K562 (cell line): ENCODE results near the gene MAP4K1. TPM values are rescaled to one million over a fixed set of nuclear protein-coding genes. Genes with fewer than 3 reads are reported as not detected.

Experiments used
- ATF3 ChIP-seq, 2 experiments: fragments of 450-650 bp in 1 of 2; sonication (generic) in 1 of 2; formaldehyde crosslinking in 1 of 2; IDR thresholded peaks in 1 of 2; conservative IDR thresholded peaks in 1 of 2; 2 replicates each; pipeline versions ENCODE4 v1.6.1 to v1.8.1; 2016 to 2023; ENCODE audit warnings: mild to moderate bottlenecking in 2 of 2, moderate library complexity in 2 of 2, inconsistent platforms in 1 of 2, missing genetic modification reagents in 1 of 2
- CAMTA2 ChIP-seq: fragments of 250-450 bp; sonication (Bioruptor Pico); conservative IDR thresholded peaks from 2 replicates; pipeline ENCODE4 v1.5.1; 2022
- EWSR1 ChIP-seq: fragments of 450-650 bp; IDR thresholded peaks from 2 replicates; pipeline ENCODE4 v1.6.1; 2018; ENCODE audit warnings: borderline replicate concordance, mild to moderate bottlenecking, low read depth, moderate library complexity; ENCODE audit not compliant: partially characterized antibody
- FIP1L1 ChIP-seq: fragments of 200-400 bp; formaldehyde crosslinking; IDR thresholded peaks from 2 replicates; pipeline ENCODE4 v1.6.1; 2018; ENCODE audit warnings: mild to moderate bottlenecking, low read depth, low read length; ENCODE audit not compliant: poor library complexity, severe bottlenecking
- GMEB1 ChIP-seq: fragments of 250-450 bp; sonication (Bioruptor Pico); IDR thresholded peaks from 2 replicates; pipeline ENCODE4 v1.4.0; 2020; ENCODE audit warnings: mild to moderate bottlenecking
- HCFC1 ChIP-seq: IDR thresholded peaks from 2 replicates; pipeline ENCODE4 v1.6.1; 2012; ENCODE audit warnings: low read depth, low read length, improper control_type of control experiment
- HMGXB4 ChIP-seq: sonication (generic); formaldehyde crosslinking; IDR thresholded peaks from 2 replicates; pipeline ENCODE4 v1.8.1; 2023; ENCODE audit warnings: mild to moderate bottlenecking, missing genetic modification reagents
- ILK ChIP-seq: fragments of 450-650 bp; IDR thresholded peaks from 2 replicates; pipeline ENCODE4 v1.6.1; 2016; ENCODE audit warnings: missing genetic modification characterization, low read depth, mild to moderate bottlenecking, missing compliant biosample characterization, moderate library complexity, borderline replicate concordance
- JUND ChIP-seq, 2 experiments: IDR thresholded peaks; 2 replicates in 1 of 2; 3 replicates in 1 of 2; pipeline ENCODE4 v1.6.1; 2011; ENCODE audit warnings: borderline replicate concordance in 2 of 2, low read depth in 2 of 2, low read length in 2 of 2, improper control_type of control experiment in 1 of 2, missing biosample characterization in 1 of 2, missing genetic modification characterization in 1 of 2, missing genetic modification reagents in 1 of 2
- KLF13 ChIP-seq: fragments of 450-650 bp; IDR thresholded peaks from 2 replicates; pipeline ENCODE4 v1.6.1; 2016; ENCODE audit warnings: missing genetic modification characterization, low read depth, mild to moderate bottlenecking, missing compliant biosample characterization, moderate library complexity, borderline replicate concordance
- MAFK ChIP-seq: IDR thresholded peaks from 2 replicates; pipeline ENCODE4 v1.6.1; 2011; ENCODE audit warnings: low read length, improper control_type of control experiment
- NCOA4 ChIP-seq: fragments of 450-650 bp; IDR thresholded peaks from 2 replicates; pipeline ENCODE4 v1.6.1; 2018; ENCODE audit warnings: mild to moderate bottlenecking; ENCODE audit not compliant: partially characterized antibody
- PHF20 ChIP-seq: fragments of 450-650 bp; IDR thresholded peaks from 2 replicates; pipeline ENCODE4 v1.6.1; 2018; ENCODE audit not compliant: partially characterized antibody
- PTRF ChIP-seq: fragments of 450-650 bp; IDR thresholded peaks from 2 replicates; pipeline ENCODE4 v1.6.1; 2016; ENCODE audit warnings: mild to moderate bottlenecking, missing genetic modification characterization, missing compliant biosample characterization
- PTTG1 ChIP-seq: fragments of 450-650 bp; IDR thresholded peaks from 2 replicates; pipeline ENCODE4 v1.6.1; 2016; ENCODE audit warnings: low read depth, mild to moderate bottlenecking, missing genetic modification characterization, missing compliant biosample characterization
- RBM14 ChIP-seq: fragments of 200-400 bp; formaldehyde crosslinking; IDR thresholded peaks from 2 replicates; pipeline ENCODE4 v1.6.1; 2018; ENCODE audit warnings: low read depth, mild to moderate bottlenecking, low read length, moderate library complexity, borderline replicate concordance; ENCODE audit not compliant: insufficient read depth
- ZKSCAN3 ChIP-seq: fragments of 250-450 bp; sonication (Bioruptor Pico); IDR thresholded peaks from 2 replicates; pipeline ENCODE4 v1.4.0; 2020
- ZNF146 ChIP-seq: IDR thresholded peaks from one replicate; pipeline ENCODE4 v1.6.1; 2018; ENCODE audit warnings: missing compliant biosample characterization; ENCODE audit not compliant: unreplicated experiment
- ZNF354B ChIP-seq: fragments of 250-450 bp; sonication (Bioruptor Pico); IDR thresholded peaks from 2 replicates; pipeline ENCODE4 v1.4.0; 2020
- ZNF780A ChIP-seq: fragments of 250-450 bp; sonication (Bioruptor Pico); IDR thresholded peaks from 2 replicates; pipeline ENCODE4 v1.5.0; 2021; ENCODE audit warnings: mild to moderate bottlenecking
- polyA plus RNA-seq, 8 experiments: library from polyadenylated mRNA; depleted of rRNA in 4 of 8; stranded (reverse) in 5 of 8; unstranded in 3 of 8; fragments of >200 nt; fragmentation: Nextera tagmentation in 2 of 8; fragmentation: Illumina TruSeq in 1 of 8; extraction: Ambion mirVana in 2 of 8; extraction: Trizol in 1 of 8; gene quantifications; 2 replicates each; pipeline versions ENCODE4 v1.2.1 to v1.2.3, GENCODE V29; 2011 to 2014; ENCODE audit warnings: inconsistent platforms in 1 of 8, missing spikeins in 1 of 8
- total RNA-seq, 7 experiments: library from RNA; depleted of rRNA in 6 of 7; stranded (reverse); fragments of >200 nt in 6 of 7; fragmentation: Illumina TruSeq in 2 of 7; extraction: Trizol in 2 of 7; gene quantifications; 2 replicates each; pipeline versions ENCODE4 v1.2.1 to v1.2.3, GENCODE V29; 2011 to 2021; ENCODE audit warnings: low replicate concordance in 1 of 7

MAP4K1 gene
- total and polyA plus RNA-seq, 9 of the 15 experiments (the other 6 are each of a cell fraction or from before 2014, with no cell fraction given), result 0.14 to 3.2 (median 0.73) TPM; not detected in 1

GRCh38 chr19:38634757-38635482 is 17.2 kb upstream of the MAP4K1 start (continued):
- TF ChIP-seq HCFC1 (no peak), EWSR1 (no peak), GMEB1 (CRISPR knock-in tag) (no peak), ZNF146 (CRISPR knock-in tag) (no peak), CAMTA2 (CRISPR knock-in tag) (no peak), RBM14 (no peak), KLF13 (no peak), ZNF354B (no peak), PTRF (no peak), ILK (tag) (no peak), MAFK (0 out of 2 replicates have a peak, but pooled peaks have one; percentile 9), FIP1L1 (no peak), ATF3 (IDR thresholded peaks at IDR 0.05) (no peak), ATF3 (CRISPR knock-in tag; conservative IDR thresholded peaks at IDR 0.05) (no peak), PHF20 (no peak), ZNF780A (CRISPR knock-in tag) (no peak), JUND (IDR thresholded peaks at IDR 0.05; ENCODE audit: borderline replicate concordance, low read depth, low read length) (peak; percentile 56; the same call in 1 of the 2 replicates), JUND (tag; IDR thresholded peaks at IDR 0.05; ENCODE audit: borderline replicate concordance, low read depth, low read length) (no peak; the same call in 2 of the 3 replicates), ZKSCAN3 (no peak), NCOA4 (no peak), PTTG1 (no peak), HMGXB4 (CRISPR knock-in tag) (no peak)
